Esophagus squamous epithelium (tissue), 4 donors: ENCODE measurements around the gene STARD13.

Experiments used
- POLR2A ChIP-seq, 4 donors: fragments of 450-650 bp; IDR thresholded peaks; one replicate each; pipeline ENCODE4 v1.6.1; 2017; ENCODE audit warnings: antibody characterized with exemption in 4 of 4, mild to moderate bottlenecking in 4 of 4, moderate library complexity in 3 of 4
- TF ChIP-seq, protein P1 (sequence below), 6 experiments: fragments of 450-650 bp in 4 of 6; fragments of 200-600 bp in 2 of 6; sonication (generic) in 2 of 6; IDR thresholded peaks; one replicate each; pipeline ENCODE4 v1.5.1; 2016 to 2019; ENCODE audit warnings: antibody characterized with exemption in 6 of 6, mild to moderate bottlenecking in 4 of 6, moderate library complexity in 4 of 6

DNA sequence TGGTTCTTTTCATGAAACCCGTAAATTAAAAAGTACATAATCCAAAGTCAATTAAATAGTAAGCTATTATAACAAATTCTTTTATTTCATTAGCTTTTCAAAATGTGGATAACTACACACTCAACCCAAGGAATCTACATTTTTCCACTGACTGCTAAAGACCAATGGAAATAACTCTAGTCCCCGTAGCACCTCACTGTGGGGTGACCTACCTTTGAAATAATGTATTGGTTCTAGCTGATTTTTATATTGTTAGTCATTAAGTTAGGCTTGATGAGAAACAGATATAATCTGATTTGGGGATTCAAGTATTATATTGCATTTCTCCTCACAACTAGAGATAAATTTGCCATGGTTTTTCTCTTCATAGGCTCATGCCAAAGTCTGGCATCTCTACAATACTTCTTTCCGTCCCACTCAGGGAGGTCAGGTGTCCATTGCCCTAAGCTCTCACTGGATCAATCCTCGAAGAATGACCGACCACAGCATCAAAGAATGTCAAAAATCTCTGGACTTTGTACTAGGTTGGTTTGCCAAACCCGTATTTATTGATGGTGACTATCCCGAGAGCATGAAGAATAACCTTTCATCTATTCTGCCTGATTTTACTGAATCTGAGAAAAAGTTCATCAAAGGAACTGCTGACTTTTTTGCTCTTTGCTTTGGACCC lies 232.0 kb downstream of the STARD13 start:
- TF ChIP-seq, protein P1, sequence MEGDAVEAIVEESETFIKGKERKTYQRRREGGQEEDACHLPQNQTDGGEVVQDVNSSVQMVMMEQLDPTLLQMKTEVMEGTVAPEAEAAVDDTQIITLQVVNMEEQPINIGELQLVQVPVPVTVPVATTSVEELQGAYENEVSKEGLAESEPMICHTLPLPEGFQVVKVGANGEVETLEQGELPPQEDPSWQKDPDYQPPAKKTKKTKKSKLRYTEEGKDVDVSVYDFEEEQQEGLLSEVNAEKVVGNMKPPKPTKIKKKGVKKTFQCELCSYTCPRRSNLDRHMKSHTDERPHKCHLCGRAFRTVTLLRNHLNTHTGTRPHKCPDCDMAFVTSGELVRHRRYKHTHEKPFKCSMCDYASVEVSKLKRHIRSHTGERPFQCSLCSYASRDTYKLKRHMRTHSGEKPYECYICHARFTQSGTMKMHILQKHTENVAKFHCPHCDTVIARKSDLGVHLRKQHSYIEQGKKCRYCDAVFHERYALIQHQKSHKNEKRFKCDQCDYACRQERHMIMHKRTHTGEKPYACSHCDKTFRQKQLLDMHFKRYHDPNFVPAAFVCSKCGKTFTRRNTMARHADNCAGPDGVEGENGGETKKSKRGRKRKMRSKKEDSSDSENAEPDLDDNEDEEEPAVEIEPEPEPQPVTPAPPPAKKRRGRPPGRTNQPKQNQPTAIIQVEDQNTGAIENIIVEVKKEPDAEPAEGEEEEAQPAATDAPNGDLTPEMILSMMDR (IDR thresholded peaks at IDR 0.05): no peak
- no peak for TF ChIP-seq POLR2A (IDR thresholded peaks at IDR 0.05)
